ELR (cell line): Measurements from ENCODE around the gene ALPG.
"Not testable (repeated sequence)": the region's sequence is repeated elsewhere in the genome, so short reads cannot be mapped to it uniquely, and the experiment has no call there.

Experiments used
- DNase-seq: peaks from one replicate; pipeline ENCODE4 v3.0.0-alpha.2; 2015; ENCODE audit warnings: low read depth

The ALPG gene

DNA sequence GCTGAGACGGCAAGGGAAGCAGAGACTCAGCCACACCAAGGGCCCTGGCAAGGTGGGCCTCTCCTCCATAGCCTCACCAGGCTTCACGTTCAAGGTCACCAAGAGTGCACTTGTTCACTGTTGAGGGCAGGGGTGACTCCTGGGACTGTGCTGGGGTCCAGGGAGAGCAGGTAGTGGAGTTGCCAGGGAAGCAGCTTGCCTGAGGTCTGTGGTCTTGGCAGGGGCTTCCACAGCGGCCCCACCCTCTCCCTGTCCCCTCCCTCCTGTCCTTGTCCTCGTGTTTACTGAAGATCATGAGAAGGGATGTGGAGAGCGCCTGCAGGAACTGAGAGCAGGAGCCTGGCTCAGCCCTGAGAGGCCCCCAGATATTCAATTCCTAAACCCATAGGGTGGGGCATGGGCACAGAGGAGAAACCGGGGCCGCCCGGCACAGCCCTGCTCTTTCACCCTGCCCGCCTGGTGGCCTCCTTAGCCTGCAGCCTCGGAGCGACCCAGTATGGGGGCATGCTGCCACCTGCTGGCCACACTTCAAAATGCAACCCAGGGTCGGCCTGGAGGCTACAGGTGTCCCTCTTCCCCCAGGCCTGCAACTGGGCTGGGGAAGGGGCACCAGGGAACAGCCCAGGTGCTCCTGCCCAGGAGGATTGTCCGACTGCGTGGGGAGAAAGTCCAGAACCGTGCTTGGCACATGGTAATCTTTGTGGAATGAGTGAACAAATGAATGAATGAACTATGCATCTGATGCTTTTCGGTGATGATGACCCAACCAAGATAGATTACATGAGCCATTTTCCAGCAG, 33.8 kb downstream of the ALPG start:
- peak; percentile 79 for DNase-seq

DNA sequence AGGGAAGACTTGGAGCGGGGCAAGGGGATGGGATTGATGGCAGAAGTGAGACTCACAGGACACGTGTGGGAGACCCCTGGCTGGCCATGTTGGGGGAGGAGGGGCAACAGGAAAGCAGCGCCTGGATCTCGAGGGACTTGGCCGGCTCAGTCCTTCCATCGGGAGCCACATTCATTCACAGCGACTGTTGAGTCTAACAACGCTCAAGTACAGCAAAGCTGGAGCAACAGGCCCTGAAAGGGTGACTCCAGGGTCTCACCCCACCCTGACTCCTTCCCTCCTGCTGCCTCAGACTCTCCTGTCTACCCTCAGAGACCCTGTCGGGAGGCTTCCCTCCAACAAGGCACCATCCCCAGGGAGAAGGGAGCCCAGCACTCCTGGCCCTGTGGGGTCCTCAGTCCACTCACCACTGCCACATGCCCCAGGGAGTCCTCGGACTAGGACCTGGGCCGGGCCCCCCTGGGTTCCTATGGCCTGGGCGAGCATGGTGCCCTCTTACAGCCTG, 34.6 kb downstream of the ALPG start:
- DNase-seq: no peak

DNA sequence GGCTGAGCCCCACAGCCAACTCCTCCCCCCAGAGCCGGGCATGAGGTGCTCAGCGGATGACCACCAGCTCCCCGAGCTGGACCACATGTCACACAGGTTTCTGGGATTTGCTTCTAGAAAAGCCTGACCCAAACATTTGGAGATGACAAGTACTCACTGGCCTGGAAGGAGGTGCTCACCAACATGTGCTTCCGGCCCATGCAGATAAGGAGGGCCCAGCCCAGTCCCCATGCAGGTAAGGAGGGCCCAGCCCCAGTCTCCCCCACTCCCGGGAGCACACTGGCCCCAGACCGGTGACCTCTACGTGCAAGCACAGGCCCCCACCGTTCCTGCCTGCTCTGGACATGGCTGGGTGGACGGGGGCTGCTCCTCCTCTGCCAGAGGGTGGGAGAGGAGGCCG, 35.3 kb downstream of the ALPG start:
- DNase-seq: not testable (repeated sequence)

DNA sequence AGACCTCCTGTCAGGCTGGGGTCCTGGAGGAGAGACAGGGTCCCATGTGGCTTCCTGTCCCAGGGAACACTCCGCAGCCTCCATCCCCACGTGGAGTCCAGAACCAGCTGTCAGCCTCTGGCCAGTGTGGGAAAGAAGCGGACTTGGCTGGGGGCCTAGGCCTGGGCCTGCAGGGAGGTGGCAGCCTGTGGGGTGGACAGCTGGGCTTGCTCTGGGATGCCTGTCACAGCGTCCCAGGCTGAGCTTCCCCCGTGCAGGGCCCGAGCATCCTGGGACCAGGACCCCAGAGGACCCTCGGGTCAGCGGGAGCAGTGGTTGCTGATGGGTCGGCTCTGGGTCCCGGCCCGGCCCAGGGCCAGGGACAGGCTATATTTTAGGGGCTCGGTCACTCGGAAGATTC, 35.8 kb downstream of the ALPG start:
- DNase-seq: not testable (repeated sequence)

DNA sequence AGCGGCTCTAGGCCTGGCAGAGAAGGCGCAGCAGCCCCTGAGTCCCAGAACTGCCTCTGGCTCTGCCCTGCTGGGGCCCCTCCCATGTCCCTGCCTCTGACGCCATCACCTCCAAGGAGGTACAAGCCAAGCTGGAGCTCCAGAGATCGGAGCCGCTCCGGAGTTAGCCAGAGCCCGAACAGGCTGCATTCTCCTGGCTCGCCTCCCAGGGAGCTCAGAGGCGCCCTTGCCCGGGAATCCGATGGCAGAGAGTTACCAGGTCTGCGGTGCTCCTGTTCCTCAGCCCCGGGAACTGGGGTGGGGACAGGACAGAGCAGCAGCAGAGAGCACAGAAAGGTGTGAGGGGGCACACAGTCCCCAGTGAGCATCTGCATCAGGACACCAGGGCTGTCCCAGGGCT, 36.4 kb downstream of the ALPG start:
- not testable (repeated sequence) for DNase-seq

DNA sequence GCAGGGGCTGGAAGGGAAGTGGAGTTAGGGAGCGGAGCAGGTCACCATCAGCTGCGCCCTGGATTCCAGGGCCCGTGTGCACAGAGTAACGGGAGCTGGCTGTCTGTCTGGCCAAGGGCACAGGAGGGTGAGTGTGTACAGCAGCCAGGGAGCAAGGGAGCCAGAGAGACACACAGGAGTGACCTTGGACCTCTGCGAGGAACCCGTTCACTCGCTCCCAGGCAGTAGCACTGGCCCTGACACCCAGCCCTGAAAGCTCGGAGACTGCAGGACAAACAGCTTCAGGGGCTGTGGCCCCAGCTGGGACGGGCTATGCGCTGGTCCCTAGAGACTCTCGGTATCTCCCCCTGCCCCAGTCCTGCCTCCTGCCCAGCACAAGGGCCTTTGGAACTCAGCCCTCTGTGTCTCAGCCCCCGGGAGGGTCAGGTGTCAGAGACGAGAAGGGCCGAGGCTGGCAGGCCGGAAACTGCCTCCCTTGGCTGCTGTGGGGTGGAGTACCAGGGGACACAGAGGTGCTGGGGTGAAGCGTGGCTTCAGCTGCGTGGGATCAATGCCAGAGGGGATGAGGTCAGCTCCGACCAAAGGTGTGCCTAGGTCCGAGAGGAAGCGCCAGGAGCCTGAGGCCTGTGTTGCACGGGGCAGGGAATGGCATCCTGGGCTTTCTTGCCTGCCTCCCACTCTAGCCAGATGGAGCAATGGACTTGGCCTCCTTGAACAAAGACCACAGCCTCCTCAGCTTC, 37.2 kb downstream of the ALPG start:
- DNase-seq: not testable (repeated sequence)

DNA sequence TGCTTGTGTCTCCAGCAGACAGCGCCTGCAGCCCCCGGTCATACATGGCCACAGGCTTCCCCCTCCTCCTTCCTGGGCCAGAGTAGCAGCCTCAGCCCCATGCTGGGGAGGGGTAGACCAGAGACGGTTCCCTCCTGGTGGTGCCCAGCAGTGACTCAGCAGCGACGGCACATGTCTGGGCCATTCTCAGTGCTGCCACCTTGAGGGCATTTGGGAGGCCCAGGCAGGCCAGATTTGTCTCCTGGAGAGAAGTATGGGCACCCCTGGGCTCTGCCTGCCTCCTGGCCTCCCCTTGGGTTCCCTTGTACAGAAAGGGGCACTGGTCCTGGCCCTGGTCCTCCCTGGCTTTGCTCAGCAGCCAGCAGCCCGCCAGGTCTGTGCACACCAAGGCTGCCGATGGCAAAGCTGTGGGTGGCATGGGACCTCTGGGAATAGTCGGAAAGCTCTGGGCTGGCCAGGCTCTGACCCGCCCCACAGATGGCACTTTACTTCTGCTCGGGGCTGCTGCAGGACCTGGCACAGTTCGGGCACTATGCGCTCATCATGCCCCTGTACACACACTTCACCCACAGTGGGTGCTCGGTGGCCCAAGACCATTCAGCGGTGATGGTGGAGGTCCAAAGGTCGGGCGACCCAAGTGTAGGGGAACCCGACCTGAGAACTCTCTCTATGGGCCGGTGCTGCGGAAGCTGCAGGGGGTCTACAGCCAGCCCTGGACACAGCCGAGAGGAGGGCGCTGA, 37.9 kb downstream of the ALPG start:
- peak; percentile 79 for DNase-seq

DNA sequence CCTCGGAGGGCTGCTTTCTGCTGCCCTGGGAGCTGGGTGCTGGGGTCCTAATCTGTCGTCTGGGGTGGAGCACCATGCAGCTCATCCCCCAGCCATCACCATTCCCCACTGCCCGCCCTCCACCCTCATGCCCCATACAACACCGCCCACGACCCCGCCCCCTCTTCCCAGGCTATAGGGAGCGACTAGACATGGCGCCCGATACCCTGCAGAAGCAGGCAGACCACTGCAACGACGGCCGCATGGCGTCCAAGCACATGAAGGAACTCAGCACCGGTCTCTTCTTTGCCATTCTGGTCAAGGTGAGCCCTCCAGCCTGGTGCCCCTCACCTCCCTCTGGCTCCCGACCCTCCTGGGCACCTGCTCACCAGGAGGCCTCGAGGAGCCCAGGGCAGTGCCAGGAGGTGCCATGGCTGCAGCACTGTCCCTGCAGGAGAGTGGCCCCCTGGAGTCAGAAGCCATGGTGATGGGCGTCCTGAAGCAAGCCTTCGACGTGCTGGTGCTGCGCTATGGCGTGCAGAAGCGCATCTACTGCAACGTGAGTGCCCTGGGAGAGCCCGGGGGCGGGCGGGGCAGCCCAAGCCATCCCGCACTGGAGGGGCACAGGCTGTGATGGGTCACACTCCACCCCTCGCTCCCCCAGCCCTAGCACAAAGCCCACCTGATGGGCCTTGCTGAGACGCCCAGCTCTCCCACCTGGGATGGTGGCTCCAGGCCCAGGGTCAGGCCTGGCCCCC, 38.7 kb downstream of the ALPG start:
- not testable (repeated sequence) for DNase-seq

DNA sequence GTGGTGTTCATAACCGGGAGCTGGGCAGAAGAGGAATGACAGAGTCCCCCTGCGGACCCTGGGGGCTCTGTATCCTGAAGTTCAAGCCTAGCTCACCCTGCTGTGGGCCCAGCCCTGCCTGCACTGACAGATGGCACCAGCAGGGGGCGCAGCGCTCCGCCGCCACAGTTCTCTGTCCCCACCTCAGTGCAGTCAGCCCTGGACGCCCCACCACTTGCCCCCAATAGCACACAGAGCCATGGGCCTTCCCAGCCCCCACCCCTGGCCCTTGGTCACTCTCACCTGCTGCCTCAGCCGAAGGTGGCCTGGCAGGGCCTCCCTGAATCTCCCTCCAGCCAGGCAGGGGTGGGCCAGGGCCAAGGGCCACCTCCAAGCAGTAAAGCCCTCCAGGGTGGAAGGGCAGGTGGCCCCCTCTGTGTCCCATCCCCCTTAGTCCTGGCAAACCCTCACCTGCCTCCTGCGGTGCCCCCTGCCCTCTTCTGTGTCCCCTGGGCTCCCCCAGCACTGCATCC, 39.7 kb downstream of the ALPG start:
- not testable (repeated sequence) for DNase-seq

DNA sequence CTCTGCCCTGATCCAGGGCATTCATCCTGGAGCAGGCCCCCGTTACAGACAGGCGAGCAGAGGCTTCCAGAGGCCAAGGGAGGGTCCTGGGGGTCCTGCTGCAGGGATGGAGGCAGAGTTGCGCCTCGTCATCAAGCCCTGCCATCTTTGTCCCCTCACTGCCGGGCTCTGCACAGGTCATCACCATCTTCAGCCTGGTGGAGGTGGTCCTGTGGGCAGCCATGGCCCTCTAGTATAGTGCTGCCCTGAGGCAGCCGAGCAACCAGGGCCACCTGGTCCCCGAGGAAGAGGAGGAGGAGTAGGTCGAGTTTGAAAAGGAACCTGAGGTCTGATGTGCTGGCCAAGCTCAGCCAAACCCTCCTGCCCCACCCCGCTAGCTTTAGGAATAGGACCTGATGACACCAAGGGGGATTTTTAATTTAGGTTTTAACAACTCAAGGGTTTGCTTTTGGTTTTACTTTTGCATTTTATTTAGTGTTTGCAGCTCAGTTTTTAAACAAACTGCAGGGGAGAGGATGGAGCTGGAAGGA, 40.5 kb downstream of the ALPG start:
- DNase-seq: no peak

DNA sequence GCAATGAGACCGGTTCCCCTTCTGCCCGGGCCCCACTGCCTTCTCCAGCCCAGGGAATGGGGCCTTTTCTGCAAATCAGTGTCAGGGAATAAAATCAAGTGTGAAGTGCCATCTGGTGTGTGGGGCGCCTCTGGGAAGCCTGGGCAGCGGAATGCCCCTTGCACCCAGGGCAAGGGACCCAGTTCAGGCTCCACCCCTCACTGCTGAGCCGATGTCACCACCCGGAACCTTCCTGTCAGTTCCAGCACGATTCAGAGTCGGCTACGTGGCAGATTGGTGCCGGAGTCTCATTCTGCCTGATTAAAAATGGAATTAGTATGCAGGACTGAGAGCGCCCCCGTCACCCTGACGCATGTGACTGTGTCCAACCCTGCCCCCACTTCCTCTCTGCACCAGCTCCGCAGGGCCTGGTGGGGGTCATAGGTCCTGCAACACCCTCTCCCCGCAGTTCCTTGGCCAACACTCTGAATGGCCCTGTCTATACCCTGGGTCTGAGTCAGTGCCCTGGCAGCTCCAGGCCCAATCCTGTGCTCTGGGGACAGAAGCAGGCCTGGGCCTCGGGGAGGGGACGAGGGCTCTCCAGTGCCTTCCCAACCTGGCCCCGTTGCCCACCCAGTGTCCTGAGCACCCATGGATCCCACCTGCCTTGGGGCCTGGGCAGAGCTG, 41.1 kb downstream of the ALPG start:
- no peak for DNase-seq

DNA sequence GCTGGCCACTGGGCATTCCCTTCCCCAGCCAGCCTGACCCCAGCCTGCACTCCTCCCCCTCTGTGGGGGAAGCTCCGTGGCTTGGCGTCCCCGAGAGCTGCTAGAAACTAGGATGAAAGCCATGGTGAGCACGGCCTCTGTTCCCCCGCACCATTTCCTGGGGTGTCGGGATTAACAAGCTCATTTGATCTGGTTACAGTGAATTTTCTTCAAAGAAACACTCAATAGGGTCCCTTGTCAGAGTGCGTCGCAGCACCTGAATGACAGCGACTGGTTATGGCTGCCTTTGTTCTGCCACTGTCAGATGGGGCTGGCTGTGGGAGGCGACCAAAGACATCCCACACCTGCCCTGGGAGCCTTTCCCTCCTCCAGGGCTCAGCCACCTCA, 41.7 kb downstream of the ALPG start:
- no peak for DNase-seq

DNA sequence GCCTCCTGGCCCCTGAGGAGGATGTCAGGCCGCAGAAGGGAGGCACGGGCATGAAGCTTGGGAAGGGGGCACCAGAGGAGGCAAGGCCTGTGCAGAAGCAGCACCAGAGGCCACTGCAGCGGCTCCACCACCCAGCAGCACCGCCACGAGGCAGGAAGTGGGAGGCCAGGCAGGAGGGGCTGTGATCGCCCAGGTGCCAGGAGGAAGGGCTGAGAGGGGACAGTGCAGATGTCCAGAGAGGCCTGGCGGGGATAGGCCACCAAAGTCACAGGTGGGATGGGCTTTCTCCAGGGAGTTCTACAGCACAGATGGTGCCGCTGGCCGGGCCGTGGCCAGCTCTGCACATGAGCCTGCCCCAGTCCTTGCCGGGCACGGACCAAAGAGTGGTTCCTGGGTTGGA, 43.3 kb downstream of the ALPG start:
- DNase-seq: no peak

DNA sequence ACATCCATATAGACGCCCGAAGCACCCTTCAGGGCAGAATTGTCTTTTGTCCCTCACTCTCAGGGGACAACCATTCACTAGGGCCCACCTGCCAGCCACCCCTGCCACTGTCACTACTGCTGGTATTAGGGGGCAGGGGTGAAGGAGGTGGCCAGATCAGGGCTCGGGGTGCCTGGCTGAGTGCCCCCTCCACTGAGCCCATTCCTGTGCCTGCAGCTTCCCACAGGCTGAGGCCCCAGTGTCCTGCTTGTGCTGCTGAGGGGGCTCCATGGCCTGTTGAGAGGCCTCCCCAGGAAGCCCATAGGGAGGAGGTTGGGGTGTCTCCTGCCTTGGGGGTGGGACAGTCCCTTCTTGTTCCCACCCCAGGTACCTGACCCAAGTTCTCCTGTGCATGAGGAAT, 45.0 kb downstream of the ALPG start:
- DNase-seq: not testable (repeated sequence)

DNA sequence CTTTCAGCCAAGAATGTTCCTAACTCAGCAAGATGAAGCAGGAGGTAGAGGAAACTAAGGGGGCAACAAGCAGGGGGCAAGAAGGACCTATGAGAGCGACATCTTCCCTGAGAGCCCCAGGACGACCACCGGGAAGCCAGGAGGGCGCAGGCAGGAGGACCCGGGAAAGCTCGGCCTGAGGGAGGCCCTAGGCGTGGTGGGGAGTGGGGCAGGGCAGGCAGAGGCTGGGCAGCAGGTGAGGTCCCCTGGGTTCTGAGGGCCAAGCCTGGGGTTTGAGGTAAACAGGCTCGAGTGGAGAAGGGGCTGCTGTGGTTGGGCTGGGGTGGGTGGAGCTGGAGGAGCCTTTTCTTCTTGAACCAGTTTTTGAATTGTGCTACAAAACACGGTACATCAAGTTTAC, 48.0 kb downstream of the ALPG start:
- no peak for DNase-seq

DNA sequence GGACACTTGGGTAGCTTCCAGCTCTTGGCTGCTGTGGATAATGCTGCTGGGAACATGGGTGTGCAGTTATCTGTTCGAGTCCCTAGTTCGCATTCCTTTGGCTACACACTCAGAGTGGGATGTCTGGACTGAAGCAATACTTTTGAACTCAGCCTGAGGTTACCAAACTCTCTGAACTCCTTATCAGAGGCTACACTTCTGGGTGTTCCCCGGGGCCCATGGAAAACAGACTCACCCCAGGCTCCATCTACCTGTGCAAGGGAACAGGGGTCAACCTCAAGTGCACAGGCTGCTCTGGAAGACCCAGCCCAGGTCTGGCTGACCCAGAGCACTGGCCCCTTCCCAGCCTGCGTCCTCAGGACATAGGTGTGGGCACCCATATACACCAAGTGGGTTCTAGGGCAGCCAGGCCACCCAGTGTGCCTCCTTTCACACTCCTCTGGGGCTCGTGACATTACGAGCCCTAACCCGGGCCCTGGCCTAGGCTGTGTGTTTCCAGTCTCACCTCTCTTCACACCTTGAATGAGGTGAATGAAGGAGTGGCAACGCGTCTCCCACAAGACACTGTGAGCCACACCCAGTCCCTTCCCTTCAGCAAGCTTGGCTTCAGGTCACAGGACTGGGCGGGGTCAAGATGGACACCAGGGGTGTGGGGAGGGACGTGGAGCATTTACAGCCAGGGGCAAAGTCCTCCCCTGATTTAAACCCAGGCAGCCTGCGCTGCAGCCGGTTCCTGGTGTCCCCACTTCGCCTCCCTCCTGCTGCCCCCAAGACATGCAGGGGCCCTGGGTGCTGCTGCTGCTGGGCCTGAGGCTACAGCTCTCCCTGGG, 49.0 kb downstream of the ALPG start, which contains the start of gene ALPI:
ALPI (plus strand) TSS at position 728 of the 830 bp plus-strand sequence; CDS start at position 775, 47 bp downstream.
- DNase-seq: no peak

DNA sequence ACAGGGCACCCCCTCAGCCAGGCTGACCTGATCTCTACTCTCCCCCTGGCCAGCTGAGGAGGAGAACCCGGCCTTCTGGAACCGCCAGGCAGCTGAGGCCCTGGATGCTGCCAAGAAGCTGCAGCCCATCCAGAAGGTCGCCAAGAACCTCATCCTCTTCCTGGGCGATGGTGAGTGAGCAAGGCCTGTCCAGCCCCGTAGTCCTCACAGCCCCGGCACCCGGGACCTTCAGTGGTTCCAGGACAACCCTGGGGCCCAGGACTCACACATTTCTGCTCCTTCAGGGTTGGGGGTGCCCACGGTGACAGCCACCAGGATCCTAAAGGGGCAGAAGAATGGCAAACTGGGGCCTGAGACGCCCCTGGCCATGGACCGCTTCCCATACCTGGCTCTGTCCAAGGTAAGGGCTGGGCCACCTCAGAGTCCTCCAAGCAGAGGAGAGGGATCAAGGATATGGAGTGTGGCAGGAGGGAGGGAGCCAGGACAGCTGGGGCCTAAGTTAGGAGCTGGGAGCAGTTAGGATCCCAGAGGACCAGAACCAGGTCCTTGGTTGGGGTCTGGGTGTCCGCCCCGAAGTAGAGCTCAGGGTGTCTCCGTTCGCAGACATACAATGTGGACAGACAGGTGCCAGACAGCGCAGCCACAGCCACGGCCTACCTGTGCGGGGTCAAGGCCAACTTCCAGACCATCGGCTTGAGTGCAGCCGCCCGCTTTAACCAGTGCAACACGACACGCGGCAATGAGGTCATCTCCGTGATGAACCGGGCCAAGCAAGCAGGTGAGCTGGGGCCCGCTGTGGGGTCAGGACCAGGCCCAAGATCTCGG, 49.9 kb downstream of the ALPG start:
- DNase-seq: no peak

DNA sequence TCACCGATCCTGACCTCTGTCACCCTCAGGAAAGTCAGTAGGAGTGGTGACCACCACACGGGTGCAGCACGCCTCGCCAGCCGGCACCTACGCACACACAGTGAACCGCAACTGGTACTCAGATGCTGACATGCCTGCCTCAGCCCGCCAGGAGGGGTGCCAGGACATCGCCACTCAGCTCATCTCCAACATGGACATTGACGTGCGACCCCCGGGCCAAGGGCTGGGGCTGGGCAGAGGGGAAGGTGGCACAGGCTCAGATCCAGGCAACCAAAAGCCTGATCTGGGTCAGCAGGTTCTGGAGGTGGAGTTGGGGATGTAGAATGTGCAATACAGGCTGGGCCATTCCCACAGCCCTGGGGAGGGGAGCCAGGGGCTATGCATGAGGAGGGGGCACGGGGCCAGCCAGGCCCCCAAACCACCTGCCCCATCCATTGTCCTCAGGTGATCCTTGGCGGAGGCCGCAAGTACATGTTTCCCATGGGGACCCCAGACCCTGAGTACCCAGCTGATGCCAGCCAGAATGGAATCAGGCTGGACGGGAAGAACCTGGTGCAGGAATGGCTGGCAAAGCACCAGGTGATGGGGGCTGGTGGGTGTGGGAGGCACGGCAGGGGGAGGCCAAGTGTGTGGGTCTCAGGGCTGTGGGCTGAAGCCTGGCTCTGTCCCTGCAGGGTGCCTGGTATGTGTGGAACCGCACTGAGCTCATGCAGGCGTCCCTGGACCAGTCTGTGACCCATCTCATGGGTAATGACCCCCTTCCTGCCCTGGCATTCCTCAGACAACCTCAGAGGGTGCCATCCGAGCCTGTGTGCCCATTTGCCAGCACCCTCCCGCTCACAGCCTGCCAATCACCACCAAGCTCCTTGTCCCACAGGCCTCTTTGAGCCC, 50.7 kb downstream of the ALPG start:
- no peak for DNase-seq
